HG03378 (cell line): ENCODE data around the gene CRYZL1.
A peak's percentile ranks its signal among the peaks of the same experiment; 100 is the strongest.
"Not testable (repeated sequence)": the region's sequence is repeated elsewhere in the genome, so short reads cannot be mapped to it uniquely, and the experiment has no call there.

ENCODE experiments used
- ATAC-seq: cut with Tn5 transposase; IDR thresholded peaks from one replicate; pipeline ENCODE4 v1.9.1; 2021; ENCODE audit warnings: mild to moderate bottlenecking, moderate library complexity; ENCODE audit not compliant: unreplicated experiment

The CRYZL1 gene

DNA sequence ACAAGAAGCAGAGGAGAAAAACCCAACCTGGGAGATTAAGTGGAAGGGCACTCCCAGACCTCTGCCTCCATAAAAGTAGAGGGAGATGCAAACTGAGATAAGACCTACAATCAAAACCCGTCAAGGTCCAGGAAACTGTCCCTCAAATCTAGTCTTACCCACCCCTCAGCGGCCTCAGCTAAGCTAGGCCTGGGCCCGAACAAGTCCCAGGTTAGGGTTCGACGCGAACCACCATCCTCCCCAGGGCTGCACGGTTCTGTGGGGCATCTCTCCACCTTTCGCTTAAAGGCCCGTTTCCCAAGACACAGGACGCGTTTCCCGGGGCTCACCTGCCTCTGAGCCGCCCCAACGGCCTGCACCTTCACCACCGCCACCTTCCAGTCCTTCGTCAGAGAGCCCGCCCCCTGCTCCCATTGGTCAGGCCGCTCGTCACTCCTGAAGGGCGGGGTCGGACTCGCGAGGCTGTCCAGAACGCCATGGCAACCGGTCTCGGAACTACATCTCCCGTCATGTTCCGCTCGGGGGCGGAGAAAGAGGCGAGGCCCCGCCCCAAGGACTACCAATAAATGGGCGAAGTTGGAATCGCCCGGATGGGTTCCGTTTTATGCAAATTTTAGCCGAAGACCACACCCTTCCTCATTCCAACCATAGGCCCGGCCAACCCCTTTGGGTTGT, at the start of gene CRYZL1:
Gene CRYZL1 (minus strand): TSS at position 390 of the 675 bp plus-strand sequence. CDS start 10,190 bp downstream, outside the sequence.
- ATAC-seq = peak; percentile 79

DNA sequence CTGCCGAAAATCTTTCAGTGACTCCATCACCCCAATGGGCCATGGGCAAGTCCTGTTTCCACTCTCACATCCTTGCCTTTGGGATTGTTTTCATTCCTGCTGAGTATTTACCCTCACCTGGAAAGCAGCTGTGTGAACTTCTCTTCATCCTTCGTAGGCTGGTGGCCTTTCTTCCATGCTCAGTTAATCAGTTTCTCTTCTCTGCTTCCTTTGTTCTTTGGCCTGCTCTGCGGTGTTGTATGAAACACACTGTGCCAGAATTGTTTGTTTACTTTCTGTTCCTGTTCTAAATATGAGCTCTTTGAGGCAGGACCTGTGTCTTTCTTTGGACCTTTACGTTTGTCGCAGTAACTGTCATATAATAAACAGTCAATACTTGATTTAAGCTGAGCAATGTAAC, 49.3 kb upstream of the CRYZL1 start:
- ATAC-seq = no peak

GRCh38 chr21:33688353-33688752, 46.8 kb upstream of the CRYZL1 start:
- no peak for ATAC-seq

GRCh38 chr21:33687634-33688033, 46.1 kb upstream of the CRYZL1 start:
- ATAC-seq = no peak

- no peak for ATAC-seq
Observed at GRCh38 chr21:33686386-33686785, 44.8 kb upstream of the CRYZL1 start.

DNA sequence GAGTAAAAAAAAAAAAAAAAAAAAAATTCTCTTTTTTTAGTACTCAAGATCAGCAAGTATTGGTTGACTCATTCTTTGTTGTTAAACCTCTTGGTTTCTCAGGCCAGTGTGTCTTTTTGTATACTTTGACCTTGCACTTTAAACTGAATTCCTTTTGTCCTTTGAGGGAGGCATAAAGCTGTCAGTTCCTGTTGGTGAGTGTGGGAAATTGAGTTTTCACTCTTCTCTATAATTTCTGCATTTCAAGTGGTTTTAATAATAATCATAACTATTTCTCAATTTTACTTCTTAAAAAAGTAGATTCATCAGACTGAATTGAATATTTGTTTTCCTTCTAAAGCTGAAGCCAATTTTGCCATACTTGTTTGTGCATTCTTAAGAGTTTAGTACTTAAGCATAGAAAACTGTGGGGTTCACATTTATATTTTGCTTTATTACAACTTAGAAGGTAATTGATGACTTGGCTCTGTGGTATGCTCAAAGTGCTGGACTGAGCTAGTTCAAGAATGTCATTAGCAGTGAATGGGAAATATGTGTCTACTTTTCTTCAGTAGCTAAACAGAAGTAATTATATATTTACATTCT, 44.2 kb upstream of the CRYZL1 start:
- no peak for ATAC-seq

GRCh38 chr21:33684923-33685560, 43.5 kb upstream of the CRYZL1 start:
- ATAC-seq = no peak

- ATAC-seq = no peak
Observed at GRCh38 chr21:33684068-33684467, 42.5 kb upstream of the CRYZL1 start.

GRCh38 chr21:33682992-33683627, 41.6 kb upstream of the CRYZL1 start:
- no peak for ATAC-seq

DNA sequence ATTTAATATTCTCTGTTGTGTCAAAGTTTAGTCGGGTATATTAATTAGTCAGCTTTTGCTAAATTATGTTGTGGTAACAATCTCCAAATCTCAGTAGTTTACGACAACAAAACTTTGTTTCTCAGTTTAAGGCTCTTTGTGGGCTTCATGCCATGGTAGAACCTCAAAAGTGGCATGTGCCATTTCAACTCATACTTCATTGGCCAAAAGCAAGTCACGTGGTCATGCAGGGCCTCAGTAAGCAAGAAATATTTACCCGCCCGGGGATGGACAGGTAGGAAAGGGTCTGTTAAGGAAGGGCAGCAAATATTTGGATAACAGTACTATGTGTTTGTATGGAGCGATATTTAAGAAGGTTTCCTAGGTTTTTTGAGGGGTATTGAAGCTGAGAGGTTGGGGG, 39.3 kb upstream of the CRYZL1 start:
- ATAC-seq = no peak

DNA sequence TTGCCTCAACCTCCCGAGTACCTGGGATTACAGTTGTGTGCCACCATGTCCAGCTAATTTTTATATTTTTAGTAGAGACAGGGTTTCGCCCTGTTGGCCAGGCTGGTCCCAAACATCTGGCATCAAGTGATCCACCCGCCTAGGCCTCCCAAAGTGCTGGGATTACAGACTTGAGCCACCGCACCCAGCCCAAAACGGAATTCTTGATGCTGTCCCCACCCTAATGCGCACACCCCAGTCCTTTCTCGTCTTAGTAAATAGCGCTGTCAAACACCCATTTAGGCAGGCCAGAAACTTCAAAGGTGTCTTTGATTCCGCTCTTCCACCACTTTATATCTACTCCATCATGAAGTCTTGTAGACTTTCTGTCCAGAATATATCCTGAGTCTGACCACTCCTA, 35.9 kb upstream of the CRYZL1 start:
- ATAC-seq = no peak

GRCh38 chr21:33676666-33677065, 35.1 kb upstream of the CRYZL1 start:
- ATAC-seq = not testable (repeated sequence)

DNA sequence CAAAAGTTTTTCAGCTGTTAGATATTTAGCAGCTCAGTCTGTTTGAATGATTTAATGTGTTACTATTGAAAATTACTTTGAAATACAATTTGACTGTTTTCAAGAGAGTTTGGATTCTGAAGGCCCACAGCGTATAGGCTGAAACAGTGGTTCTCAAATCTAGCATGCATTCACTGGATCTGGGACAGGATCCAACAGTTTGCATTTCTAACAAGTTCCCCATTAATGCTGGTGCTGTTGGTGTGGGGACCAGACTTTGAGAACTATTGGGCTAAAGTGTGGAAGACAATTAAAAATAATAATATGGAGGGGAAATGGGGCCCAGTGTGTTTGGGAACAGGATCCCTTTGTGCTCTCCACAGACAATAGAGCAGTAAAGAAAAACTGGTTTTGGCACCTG, 32.7 kb upstream of the CRYZL1 start:
- ATAC-seq = no peak

- no peak for ATAC-seq
Observed at GRCh38 chr21:33673473-33673872, 31.9 kb upstream of the CRYZL1 start.

- ATAC-seq = no peak
Observed at GRCh38 chr21:33670076-33670978, 28.8 kb upstream of the CRYZL1 start.

DNA sequence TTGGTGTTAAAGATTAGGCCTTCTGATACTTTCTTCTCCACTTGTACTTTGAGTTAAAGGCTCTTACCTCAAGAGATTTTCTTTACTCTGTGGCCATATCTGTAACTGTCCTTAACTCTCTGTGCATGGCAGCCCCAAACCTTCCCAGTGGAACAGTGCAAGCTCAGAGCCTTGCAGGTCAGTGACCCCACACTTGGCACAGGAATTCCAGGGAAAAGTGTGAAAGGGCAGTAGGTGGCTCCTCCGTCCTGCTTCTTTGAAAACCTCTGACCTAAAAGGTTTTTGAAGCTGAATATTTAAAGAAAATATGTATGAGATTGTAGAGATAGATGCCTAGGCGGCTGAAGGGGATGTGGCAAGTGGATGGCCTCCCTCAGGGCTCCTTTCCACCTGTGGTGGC, 27.1 kb upstream of the CRYZL1 start:
- ATAC-seq = no peak

DNA sequence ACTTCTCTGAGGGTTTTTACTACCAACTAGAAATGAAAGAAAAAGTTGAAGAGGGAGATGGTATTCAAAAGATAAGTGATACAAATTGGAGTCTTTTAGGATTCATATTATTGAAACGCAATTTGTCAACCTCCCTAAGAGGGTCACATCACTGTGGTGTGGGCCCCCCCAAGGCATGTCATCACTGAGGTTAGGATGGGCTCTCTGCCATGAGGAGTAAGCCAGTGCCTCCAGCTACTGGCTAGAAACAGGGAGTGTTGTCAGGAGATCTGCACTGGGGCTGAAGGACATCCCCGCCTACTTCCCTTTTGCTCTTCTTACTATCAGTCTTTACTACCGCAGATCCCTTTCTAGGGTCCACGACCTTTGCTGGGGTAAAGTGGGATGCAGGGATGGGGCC, 26.6 kb upstream of the CRYZL1 start:
- ATAC-seq = no peak

DNA sequence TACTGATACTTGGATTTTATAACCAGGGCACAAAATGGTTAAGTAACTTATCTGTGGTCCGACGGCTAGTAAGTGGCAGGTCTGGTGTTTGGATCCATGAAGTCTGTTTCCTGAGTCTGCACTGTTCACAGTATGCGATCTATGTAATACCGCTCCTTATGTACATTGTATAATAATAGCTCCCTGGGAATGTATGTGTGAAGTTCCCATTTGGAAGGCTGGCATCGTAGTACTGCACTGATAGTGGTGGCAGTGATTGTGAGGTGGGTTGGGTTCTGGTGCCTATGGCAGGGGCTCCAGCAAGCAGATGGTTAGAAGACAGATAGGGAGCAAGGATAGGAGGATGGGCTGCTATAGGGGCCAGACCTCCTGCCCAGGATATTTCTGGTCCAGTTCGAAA, 26.1 kb upstream of the CRYZL1 start:
- no peak for ATAC-seq

- no peak for ATAC-seq
Observed at GRCh38 chr21:33666153-33666552, 24.6 kb upstream of the CRYZL1 start.

- ATAC-seq = no peak
Observed at GRCh38 chr21:33664135-33664534, 22.6 kb upstream of the CRYZL1 start.

- ATAC-seq = no peak
Observed at GRCh38 chr21:33663241-33663640, 21.7 kb upstream of the CRYZL1 start.
